Germinal center (tissue), 1 donor: ENCODE measurements around the gene IL31.

Experiments
- DNase-seq: peaks from one replicate; pipeline ENCODE4 v3.0.0; 2012; ENCODE audit warnings: mixed read lengths, low spot score

The IL31 gene

DNA sequence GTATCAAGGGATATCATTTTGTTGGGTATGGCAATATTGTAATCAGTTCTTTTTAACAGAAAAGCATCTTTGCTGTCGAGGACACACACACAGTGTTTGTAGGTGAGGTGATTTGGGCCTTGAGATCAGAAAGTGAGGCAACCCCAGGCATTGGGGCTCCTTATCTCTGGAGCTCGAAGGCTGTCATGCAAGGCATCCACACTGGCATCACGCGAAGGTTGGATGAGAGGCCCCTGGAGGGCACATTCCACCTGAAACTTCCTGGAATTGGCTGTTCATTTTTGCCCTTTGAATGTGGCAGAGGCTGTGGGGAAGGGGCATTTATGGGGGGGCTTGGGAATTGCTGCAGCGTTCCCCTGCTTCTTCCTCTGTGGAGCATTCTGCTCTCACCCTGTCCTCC is 45.5 kb downstream of the IL31 start:
- DNase-seq: no peak

DNA sequence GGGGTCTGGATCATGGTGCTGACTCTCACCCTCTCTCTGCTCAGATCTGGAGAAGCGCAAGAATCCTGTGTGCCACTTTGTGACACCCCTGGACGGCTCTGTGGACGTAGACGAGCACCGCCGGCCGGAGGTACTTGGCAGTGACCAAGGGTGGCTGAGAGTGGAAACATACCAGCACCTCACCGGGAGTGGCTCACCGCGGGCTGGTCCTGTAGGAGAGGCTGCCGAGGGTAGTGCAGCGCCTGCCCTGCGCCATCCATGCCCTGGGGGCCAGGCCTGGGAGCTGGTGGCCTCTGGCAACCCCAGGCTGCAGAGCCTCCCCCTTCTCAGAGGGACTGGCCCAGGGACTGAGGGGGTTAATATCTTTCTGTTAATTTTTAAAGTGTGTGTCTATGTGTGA is 46.2 kb downstream of the IL31 start:
- DNase-seq: no peak

DNA sequence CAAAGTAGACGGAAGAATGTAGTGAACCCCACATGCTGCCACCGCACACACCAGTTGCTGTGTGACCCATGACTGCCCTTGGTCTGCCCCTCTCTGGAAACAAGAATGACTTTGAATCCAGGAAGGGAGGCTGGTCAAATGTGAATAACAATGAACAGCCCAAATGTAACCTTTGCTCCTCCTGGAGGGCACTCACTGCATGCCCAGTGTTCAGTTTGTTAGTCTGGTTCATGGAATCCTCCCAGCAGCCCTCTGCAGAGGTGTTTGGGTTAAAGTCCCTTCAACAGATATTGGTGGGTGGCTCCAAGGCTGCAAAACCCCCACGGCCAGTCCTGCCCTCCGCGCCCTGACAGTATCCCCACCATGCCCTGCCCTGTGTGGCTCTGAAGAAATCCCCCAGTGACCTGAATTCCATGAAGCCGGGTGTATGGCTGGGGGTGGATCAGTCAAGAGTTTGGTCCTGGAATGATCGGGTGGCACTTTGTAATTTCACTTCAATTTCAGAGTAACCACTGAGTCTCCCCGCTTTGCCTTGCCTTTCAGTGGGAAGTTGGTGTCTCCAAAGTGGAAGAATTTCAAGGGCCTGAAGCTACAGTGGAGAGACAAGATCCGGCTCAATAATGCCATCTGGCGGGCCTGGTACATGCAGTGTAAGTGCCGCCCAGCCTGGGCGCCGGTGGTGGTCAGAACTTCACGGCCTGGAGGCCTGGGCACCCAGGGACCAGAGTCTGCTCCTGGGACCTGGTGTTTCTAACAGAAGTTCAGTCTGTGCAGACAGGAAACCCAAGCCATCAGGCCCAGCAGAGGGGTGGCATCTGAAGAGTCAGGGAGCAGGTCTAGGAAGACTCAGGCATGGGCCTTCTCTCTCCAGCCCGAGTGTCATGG is 47.1 kb downstream of the IL31 start:
- DNase-seq: no peak

DNA sequence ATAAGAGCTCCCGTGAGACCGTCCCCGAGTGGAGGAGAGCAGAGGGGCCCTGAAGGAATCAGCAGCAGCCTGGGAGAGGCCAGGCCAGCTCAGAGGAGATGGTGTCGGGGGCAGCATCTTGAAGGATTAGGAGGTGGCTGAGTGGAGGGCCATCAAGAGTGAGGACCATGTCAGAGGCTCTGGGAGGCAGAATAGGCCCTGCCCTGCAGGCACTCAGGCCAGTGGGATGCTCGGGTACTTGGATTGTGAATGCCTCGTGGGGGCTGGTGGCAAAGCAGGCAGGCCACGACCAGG is 47.7 kb downstream of the IL31 start:
- no peak for DNase-seq

DNA sequence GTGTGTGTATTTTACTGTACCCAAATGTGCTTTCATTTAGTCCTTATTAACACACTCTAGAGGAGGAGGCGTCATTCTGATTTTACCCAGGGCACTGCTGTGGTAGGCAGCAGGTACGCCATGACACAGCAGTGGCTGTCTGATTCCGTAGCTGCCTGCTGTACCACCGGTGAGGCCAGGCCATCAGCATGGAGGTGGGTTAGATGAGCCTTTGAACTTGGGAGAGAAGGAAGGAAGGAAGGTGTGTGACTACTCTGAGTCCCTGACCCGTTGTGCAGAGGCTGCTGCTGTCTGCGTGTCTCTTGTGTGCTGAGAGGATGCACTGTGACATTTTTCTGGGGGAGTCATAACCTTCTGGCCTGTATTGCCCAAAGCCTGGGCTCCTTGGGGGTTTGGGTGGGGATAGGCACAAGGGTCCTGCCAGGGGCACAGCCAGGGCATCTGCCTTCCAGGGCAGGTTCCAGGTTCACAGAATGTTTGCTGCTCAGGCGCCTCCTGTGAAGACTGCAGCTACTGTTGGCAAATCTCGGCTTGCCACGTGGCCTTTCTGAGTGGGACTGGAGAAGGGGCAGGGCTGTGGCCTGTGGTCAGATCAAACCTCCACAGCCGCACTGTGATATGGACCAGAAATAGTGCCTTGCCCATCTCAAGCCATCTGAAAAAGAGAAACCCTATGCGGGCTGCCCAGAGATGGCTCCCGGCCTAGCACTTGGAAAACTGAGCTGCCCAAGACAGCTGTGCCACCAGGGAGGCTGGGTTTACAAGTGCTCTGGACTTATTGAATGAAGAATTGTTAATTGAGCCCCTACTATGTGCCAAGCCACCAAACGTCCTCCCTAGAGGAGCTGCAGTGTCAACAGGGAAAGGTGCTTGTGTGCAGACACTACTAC is 48.3 kb downstream of the IL31 start:
- no peak for DNase-seq

DNA sequence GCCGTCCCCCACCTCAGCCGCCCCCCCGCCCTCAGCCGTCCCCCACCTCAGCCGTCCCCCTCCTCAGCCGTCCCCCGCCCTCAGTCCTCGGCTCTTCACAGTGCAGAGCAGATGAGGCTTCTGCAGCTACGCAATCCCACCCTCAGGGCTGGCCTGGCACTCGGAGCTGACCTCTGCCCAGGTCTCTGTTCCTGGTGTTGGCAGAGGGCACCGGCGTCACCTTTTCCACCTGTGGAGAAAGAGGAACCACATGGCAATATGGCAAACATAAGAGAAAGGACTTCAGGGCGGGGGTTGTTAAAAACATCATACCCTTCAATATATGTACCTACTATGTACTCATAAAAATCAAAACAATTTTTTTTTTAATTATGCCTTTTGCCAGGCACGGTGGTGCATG is 49.7 kb downstream of the IL31 start:
- DNase-seq: no peak

DNA sequence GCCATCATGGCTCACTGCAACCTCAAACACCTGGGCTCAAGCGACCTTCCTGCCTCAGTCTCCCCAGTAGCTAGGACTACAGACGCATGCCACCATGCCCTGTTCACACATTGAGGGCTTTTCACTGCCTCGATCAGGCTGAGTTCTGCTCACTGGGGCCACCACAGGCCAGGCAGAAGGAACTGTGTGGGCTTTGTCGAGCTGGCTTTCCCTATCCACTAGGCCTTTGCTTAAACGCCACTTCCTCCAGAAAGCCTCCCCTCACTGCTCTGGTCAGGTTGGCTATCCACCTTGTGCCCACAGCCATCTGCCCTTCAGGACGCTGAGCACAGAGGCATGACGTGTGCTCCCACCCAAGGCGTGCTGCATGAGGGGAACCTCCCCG is 50.3 kb downstream of the IL31 start:
- DNase-seq: no peak

DNA sequence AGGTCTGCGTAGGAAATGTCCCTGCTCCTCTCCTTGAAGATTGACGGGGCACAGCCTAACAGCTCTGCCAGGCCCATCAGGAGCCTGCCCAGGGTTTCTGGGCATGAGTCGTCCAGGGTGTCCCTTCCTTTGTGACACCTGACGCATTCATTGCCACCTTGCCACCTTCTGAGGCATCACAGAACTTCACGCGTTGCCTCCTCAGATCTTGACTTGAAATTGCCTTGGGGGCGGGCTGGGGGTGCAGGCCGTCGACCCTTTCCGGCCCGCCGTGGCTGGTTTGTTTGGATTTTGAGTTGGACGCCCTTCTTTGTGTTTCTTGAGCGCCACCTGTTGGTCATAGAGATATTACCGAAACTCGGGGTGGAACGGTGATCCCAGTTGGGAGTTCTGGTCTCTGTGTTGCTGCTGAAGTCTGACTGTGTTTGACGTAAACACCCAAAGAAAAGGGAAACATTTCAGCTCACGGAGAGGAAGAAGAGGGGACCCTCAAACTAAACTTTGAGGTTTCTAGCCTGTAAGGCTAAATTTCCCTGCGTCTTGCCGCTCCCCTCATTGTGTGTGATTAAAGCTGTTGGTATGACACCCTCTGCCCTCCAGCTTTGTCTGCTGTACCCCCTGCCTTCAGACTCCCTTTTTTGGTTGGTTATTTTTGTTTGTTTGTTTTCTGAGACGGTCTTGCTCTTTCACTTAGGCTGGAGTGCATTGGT is 50.8 kb downstream of the IL31 start:
- DNase-seq: peak; percentile 76
